ENCODE data around the gene DNM1.

GRCh38 chr9:128164307-128164885 is 38.8 kb upstream of the DNM1 start:
- TF ChIP-seq CTCF (IDR thresholded peaks at IDR 0.05) (no peak), EZH2 (IDR thresholded peaks at IDR 0.05) (no peak), EZH2phosphoT487 (IDR thresholded peaks at IDR 0.05) (no peak)

Measured in neural progenitor cell (in vitro differentiated cells).